Measurements from ENCODE around the gene FHAD1. TPM values are rescaled to one million over a fixed set of nuclear protein-coding genes. Genes with fewer than 3 reads are reported as not detected.

Gene FHAD1
- total RNA-seq, 2 experiments from 2014 or later = not detected

DNA sequence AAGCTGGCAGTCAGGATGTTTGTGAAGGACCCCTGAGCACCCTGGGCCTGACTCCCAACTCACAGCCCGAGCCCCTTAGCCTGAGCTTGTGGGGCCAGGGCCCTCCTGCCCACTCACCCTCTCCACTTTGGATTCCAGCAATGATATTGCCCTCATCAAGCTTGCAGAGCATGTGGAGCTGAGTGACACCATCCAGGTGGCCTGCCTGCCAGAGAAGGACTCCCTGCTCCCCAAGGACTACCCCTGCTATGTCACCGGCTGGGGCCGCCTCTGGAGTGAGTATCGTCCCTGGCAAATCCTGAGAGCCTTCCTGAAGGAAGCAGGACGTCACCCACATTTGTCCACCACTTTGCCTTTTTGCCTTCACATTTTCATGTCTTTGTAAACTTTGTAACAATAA, 196.3 kb downstream of the FHAD1 start:
- POLR2A ChIA-PET = no interaction called here
- BruUV-seq (replicated peaks) = no TSS peak
- no peak overlapping the region for H3K27ac ChIP-seq (ENCODE audit: low read depth, low read length, poor library complexity, severe bottlenecking)
- no peaks in the 10 kb centered on the region for H3K9me2 ChIP-seq (ENCODE audit: insufficient read depth, low read length)
- DNase-seq (ENCODE audit: low spot score) = no peak
- no peak overlapping the region for H3K4me2 ChIP-seq (ENCODE audit: low read length)
- intact Hi-C loops (cut with micrococcal nuclease; ENCODE audit: unreplicated experiment) = no loop called here
- H3K4me1 ChIP-seq (ENCODE audit: insufficient read depth, low read length, poor library complexity, severe bottlenecking) = no peaks in the 10 kb centered on the region
- no peak overlapping the region for H2AFZ ChIP-seq (ENCODE audit: low read length)
- H3K79me2 ChIP-seq (ENCODE audit: insufficient read depth, low read depth, low read length) = no peaks in the 10 kb centered on the region
- TF ChIP-seq, protein P1, sequence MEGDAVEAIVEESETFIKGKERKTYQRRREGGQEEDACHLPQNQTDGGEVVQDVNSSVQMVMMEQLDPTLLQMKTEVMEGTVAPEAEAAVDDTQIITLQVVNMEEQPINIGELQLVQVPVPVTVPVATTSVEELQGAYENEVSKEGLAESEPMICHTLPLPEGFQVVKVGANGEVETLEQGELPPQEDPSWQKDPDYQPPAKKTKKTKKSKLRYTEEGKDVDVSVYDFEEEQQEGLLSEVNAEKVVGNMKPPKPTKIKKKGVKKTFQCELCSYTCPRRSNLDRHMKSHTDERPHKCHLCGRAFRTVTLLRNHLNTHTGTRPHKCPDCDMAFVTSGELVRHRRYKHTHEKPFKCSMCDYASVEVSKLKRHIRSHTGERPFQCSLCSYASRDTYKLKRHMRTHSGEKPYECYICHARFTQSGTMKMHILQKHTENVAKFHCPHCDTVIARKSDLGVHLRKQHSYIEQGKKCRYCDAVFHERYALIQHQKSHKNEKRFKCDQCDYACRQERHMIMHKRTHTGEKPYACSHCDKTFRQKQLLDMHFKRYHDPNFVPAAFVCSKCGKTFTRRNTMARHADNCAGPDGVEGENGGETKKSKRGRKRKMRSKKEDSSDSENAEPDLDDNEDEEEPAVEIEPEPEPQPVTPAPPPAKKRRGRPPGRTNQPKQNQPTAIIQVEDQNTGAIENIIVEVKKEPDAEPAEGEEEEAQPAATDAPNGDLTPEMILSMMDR (conservative IDR thresholded peaks at IDR 0.05; ENCODE audit: low read length) = no peak
- no peak for TF ChIP-seq EZH2phosphoT487 (IDR thresholded peaks at IDR 0.05; ENCODE audit: borderline replicate concordance, low read depth, low read length)
- no peak overlapping the region for H3K4me3 ChIP-seq (ENCODE audit: low read depth, low read length, poor library complexity, severe bottlenecking)
- H3K36me3 ChIP-seq (ENCODE audit: insufficient read depth, low read length) = no peaks in the 10 kb centered on the region
- H3K9me3 ChIP-seq (ENCODE audit: low read length) = no peaks in the 10 kb centered on the region
- CTCF ChIA-PET (ENCODE audit: unreplicated experiment) = no interaction called here
- no peaks in the 10 kb centered on the region for H4K20me1 ChIP-seq (ENCODE audit: insufficient read depth, low read length)

DNA sequence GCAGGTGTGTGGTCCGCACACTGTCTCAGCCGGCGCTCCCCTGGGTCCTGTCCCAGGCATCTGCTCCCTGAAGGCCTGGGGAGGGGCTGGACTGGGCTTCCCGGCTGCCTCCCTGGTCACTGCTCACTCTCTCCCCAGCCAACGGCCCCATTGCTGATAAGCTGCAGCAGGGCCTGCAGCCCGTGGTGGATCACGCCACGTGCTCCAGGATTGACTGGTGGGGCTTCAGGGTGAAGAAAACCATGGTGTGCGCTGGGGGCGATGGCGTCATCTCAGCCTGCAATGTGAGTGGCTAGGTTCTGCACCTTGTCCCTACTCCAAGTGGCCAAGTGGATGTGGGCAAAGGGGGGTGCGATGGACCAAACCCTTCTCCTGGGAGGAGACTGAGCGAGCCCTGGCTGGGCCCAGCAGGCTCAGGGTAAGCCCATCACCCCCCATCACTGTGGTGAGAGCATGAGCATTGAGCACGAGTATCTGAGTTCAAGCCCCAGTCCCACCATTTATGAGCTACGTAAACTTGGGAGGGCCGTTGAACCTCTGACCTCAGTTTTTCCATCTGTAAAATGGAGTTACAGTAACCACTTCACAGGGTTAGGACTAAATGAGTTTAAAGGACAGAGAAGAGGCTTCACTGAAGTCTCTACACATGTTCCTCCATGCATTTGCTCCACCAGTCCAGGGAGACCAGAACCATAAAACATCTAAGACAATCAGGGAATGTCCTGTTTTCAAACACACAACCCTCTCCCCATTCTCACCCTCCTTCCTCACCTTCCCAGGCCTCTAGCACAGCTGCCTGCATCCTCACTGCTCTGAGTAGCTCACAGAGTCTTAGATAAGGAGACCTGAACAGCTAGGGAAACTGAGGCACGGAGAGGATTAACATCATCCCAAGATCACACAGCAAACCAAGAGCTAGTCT, 197.7 kb downstream of the FHAD1 start:
- intact Hi-C loops (cut with micrococcal nuclease; ENCODE audit: unreplicated experiment) = no loop called here
- Histone ChIP-seq H4K20me1 (ENCODE audit: insufficient read depth, low read length) (no peaks in the 10 kb centered on the region), H2AFZ (ENCODE audit: low read length) (no peak overlapping the region), H3K4me1 (ENCODE audit: insufficient read depth, low read length, poor library complexity, severe bottlenecking) (no peaks in the 10 kb centered on the region), H3K27ac (ENCODE audit: low read depth, low read length, poor library complexity, severe bottlenecking) (no peak overlapping the region), H3K9me3 (ENCODE audit: low read length) (no peaks in the 10 kb centered on the region), H3K4me3 (ENCODE audit: low read depth, low read length, poor library complexity, severe bottlenecking) (no peak overlapping the region), H3K9me2 (ENCODE audit: insufficient read depth, low read length) (no peaks in the 10 kb centered on the region), H3K36me3 (ENCODE audit: insufficient read depth, low read length) (no peaks in the 10 kb centered on the region), H3K79me2 (ENCODE audit: insufficient read depth, low read depth, low read length) (no peaks in the 10 kb centered on the region), H3K4me2 (ENCODE audit: low read length) (no peak overlapping the region)
- no peak for DNase-seq (ENCODE audit: low spot score)
- ChIA-PET CTCF (ENCODE audit: unreplicated experiment) (no interaction called here), POLR2A (no interaction called here)
- no peak for TF ChIP-seq EZH2phosphoT487 (IDR thresholded peaks at IDR 0.05; ENCODE audit: borderline replicate concordance, low read depth, low read length)
- TF ChIP-seq, protein P1 (conservative IDR thresholded peaks at IDR 0.05; ENCODE audit: low read length) = no peak
- no TSS peak for BruUV-seq (replicated peaks)
